ENCODE results near the gene ZNF324. TPM values are rescaled to one million over a fixed set of nuclear protein-coding genes. Genes with fewer than 3 reads are reported as not detected.

The ZNF324 gene
- total and polyA plus RNA-seq, 2 of the 13 experiments (the other 11 are each of a cell fraction or from before 2014, with no cell fraction given) = 1.1 to 4.7 TPM

DNA sequence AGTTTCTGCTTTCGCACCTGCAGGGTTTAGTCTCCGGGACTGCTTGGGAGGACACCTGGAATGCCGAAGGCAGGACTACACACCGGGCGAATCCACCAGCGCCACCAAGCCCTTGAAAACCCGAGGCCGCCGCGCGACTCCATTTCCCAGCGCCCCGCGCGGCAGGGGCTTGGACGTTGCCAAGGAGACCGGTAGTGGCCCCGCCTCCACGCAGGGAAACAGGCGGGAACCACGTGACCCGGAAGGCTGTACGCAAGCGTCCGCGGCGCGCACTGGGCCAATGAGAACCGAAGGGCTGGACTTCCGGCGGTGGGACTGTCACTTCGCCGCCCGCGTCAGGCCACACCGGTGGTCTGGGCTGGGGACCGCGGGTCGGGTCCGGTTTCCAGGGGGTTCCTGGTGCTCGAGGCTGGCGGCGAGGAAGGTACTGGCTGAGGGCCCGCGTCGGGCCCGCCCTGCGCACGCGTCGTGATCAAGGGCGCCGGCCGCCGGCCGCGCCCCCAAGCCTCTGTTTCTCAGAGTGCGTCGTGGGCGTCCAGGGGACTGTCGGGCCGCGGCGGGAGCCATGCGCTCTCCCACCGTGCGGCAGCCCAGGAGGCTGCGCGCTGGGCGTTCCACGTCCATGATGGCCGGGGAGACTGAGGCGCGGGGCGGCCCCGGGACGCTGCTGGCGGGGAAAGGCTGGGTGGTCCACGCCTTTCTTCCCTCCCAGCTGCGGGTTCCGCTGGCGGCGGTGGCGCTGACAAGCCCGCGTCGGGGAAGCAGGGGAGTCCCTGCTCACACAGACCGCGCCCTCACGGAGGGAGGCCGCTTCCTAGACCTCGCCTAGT lies at the start of gene ZNF324 (continued):
- TF ChIP-seq ZNF746 (CRISPR knock-in tag; IDR thresholded peaks at IDR 0.05) = no peak
- TF ChIP-seq, protein P1, sequence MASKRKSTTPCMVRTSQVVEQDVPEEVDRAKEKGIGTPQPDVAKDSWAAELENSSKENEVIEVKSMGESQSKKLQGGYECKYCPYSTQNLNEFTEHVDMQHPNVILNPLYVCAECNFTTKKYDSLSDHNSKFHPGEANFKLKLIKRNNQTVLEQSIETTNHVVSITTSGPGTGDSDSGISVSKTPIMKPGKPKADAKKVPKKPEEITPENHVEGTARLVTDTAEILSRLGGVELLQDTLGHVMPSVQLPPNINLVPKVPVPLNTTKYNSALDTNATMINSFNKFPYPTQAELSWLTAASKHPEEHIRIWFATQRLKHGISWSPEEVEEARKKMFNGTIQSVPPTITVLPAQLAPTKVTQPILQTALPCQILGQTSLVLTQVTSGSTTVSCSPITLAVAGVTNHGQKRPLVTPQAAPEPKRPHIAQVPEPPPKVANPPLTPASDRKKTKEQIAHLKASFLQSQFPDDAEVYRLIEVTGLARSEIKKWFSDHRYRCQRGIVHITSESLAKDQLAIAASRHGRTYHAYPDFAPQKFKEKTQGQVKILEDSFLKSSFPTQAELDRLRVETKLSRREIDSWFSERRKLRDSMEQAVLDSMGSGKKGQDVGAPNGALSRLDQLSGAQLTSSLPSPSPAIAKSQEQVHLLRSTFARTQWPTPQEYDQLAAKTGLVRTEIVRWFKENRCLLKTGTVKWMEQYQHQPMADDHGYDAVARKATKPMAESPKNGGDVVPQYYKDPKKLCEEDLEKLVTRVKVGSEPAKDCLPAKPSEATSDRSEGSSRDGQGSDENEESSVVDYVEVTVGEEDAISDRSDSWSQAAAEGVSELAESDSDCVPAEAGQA (IDR thresholded peaks at IDR 0.05; ENCODE audit: low read depth) = peak; percentile 56; the same call in 1 of the 2 replicates
- TF ChIP-seq, protein P1 (CRISPR knock-in tag; IDR thresholded peaks at IDR 0.05; ENCODE audit: borderline replicate concordance) = no peak
- TF ChIP-seq, protein P2, sequence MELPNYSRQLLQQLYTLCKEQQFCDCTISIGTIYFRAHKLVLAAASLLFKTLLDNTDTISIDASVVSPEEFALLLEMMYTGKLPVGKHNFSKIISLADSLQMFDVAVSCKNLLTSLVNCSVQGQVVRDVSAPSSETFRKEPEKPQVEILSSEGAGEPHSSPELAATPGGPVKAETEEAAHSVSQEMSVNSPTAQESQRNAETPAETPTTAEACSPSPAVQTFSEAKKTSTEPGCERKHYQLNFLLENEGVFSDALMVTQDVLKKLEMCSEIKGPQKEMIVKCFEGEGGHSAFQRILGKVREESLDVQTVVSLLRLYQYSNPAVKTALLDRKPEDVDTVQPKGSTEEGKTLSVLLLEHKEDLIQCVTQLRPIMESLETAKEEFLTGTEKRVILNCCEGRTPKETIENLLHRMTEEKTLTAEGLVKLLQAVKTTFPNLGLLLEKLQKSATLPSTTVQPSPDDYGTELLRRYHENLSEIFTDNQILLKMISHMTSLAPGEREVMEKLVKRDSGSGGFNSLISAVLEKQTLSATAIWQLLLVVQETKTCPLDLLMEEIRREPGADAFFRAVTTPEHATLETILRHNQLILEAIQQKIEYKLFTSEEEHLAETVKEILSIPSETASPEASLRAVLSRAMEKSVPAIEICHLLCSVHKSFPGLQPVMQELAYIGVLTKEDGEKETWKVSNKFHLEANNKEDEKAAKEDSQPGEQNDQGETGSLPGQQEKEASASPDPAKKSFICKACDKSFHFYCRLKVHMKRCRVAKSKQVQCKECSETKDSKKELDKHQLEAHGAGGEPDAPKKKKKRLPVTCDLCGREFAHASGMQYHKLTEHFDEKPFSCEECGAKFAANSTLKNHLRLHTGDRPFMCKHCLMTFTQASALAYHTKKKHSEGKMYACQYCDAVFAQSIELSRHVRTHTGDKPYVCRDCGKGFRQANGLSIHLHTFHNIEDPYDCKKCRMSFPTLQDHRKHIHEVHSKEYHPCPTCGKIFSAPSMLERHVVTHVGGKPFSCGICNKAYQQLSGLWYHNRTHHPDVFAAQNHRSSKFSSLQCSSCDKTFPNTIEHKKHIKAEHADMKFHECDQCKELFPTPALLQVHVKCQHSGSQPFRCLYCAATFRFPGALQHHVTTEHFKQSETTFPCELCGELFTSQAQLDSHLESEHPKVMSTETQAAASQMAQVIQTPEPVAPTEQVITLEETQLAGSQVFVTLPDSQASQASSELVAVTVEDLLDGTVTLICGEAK (IDR thresholded peaks at IDR 0.05) = no peak
- TF ChIP-seq, protein P2 (CRISPR knock-in tag; IDR thresholded peaks at IDR 0.05) = peak; percentile 40; the same call in 1 of the 2 replicates
- TF ChIP-seq TCF7L2 (IDR thresholded peaks at IDR 0.05; ENCODE audit: low read depth, low read length) = no peak
- TF ChIP-seq HNRNPK (IDR thresholded peaks at IDR 0.05; ENCODE audit: low read depth, low read length, poor library complexity, severe bottlenecking) = no peak
- no peak for TF ChIP-seq MTF1 (CRISPR knock-in tag; IDR thresholded peaks at IDR 0.05)
- TF ChIP-seq SRF (IDR thresholded peaks at IDR 0.05; ENCODE audit: low read depth, low read length) = no peak
- no peak for TF ChIP-seq NFIB (CRISPR knock-in tag; IDR thresholded peaks at IDR 0.05; ENCODE audit: borderline replicate concordance)
- peak; percentile 81 for TF ChIP-seq ZFY (CRISPR knock-in tag; IDR thresholded peaks at IDR 0.05)
- TF ChIP-seq POLR2AphosphoS5 (IDR thresholded peaks at IDR 0.05; ENCODE audit: low read depth, low read length) = peak; percentile 45
- TF ChIP-seq IKZF1 (IDR thresholded peaks at IDR 0.05) = no peak
- no peak for TF ChIP-seq MYC (CRISPR knock-in tag; IDR thresholded peaks at IDR 0.05; ENCODE audit: borderline replicate concordance)
- TF ChIP-seq ZNF343 (CRISPR knock-in tag; IDR thresholded peaks at IDR 0.05) = 0 out of 2 replicates have a peak, but pooled peaks have one; percentile 32
